ENCODE results near the gene CLDN18. TPM values are rescaled to one million over a fixed set of nuclear protein-coding genes. Genes with fewer than 3 reads are reported as not detected.
A peak's percentile ranks its signal among the peaks of the same experiment; 100 is the strongest.

Gene CLDN18
- not detected for polyA plus RNA-seq

GRCh38 chr3:138009476-138010272, at the start of gene CLDN18:
CLDN18 (plus strand) TSS chr3:138010165; CDS start chr3:138010226, 61 bp downstream.
- Mint-ChIP-seq H3K27me3 (no peaks in the 10 kb centered on the region), H3K4me1 (no peaks in the 10 kb centered on the region), H3K9me3 (no peaks in the 10 kb centered on the region)

GRCh38 chr3:137962251-137962650, 47.7 kb upstream of the CLDN18 start:
- H3K27ac Mint-ChIP-seq = peak overlapping the region in 1 of 3 donors; percentile 69
- no peaks in the 10 kb centered on the region for H3K4me1 Mint-ChIP-seq
- no peak overlapping the region for H3K4me3 Mint-ChIP-seq
- no peaks in the 10 kb centered on the region for H3K36me3 Mint-ChIP-seq
- H3K9me3 Mint-ChIP-seq = no peaks in the 10 kb centered on the region
- H3K27me3 Mint-ChIP-seq = peaks cover 4% of the 10 kb centered on the region

More at GRCh38 chr3:138009476-138010272, at the start of gene CLDN18:
- no peak within 1 kb of the TSS for H3K4me3 Mint-ChIP-seq
- H3K27ac Mint-ChIP-seq = no peak within 1 kb of the TSS
- H3K36me3 Mint-ChIP-seq = peaks cover 1% of the 10 kb centered on the region

DNA sequence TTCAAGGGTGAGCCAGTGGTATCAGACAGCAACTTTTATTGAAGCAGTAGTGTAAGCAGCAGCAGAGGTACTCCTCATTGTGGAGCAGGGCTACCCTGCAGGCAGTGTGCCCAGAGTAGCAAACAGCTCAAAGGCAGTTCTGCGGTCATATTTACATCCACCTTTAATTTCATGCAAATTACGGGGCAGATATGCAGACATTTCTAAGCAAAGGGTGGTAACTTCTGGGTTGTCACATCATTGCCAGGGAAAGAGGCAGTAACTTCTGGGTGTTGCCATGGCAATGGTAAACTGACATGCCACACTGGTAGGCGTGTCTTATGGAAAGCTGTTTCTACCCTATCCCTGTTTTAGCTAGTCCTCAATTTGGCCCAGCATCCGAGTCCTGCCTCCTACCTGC, 46.5 kb upstream of the CLDN18 start:
- Mint-ChIP-seq H3K4me3 (peak overlapping the region in 1 of 4 donors; percentile 14), H3K27me3 (peaks cover 3% of the 10 kb centered on the region), H3K36me3 (no peaks in the 10 kb centered on the region)

GRCh38 chr3:137970914-137971831, 38.8 kb upstream of the CLDN18 start:
- H3K27ac Mint-ChIP-seq = no peak overlapping the region
- H3K4me1 Mint-ChIP-seq = no peaks in the 10 kb centered on the region
- no peaks in the 10 kb centered on the region for H3K36me3 Mint-ChIP-seq
- no peaks in the 10 kb centered on the region for H3K27me3 Mint-ChIP-seq
- peaks cover 0 to 5% (median 2%) of the 10 kb centered on the region in 3 donors for H3K9me3 Mint-ChIP-seq
- H3K4me3 Mint-ChIP-seq = no peak overlapping the region

More for the DNA sequence above, 46.5 kb upstream of the CLDN18 start:
- Mint-ChIP-seq H3K4me1 (no peaks in the 10 kb centered on the region), H3K9me3 (no peaks in the 10 kb centered on the region), H3K27ac (peak overlapping the region in 1 of 3 donors; percentile 36)

GRCh38 chr3:137972396-137972795, 37.6 kb upstream of the CLDN18 start:
- H3K27ac Mint-ChIP-seq = no peak overlapping the region
- H3K36me3 Mint-ChIP-seq = no peaks in the 10 kb centered on the region
- H3K4me3 Mint-ChIP-seq = no peak overlapping the region
- H3K9me3 Mint-ChIP-seq = peaks cover 0 to 5% (median 2%) of the 10 kb centered on the region in 3 donors
- no peaks in the 10 kb centered on the region for H3K4me1 Mint-ChIP-seq
- peaks cover 2% of the 10 kb centered on the region for H3K27me3 Mint-ChIP-seq

- H3K4me3 Mint-ChIP-seq = no peak overlapping the region
- H3K9me3 Mint-ChIP-seq = peaks cover 0 to 2% (median 0%) of the 10 kb centered on the region in 3 donors
Measured at GRCh38 chr3:137978328-137978727, 31.6 kb upstream of the CLDN18 start.

GRCh38 chr3:137987723-137988122, 22.2 kb upstream of the CLDN18 start:
- Mint-ChIP-seq H3K27me3 (no peaks in the 10 kb centered on the region), H3K36me3 (no peaks in the 10 kb centered on the region), H3K4me3 (no peak overlapping the region), H3K4me1 (peaks cover 0 to 1% (median 0%) of the 10 kb centered on the region in 3 donors), H3K27ac (no peak overlapping the region), H3K9me3 (peaks cover 0 to 2% (median 0%) of the 10 kb centered on the region in 3 donors)

More at GRCh38 chr3:137978328-137978727, 31.6 kb upstream of the CLDN18 start:
- Mint-ChIP-seq H3K4me1 (no peaks in the 10 kb centered on the region), H3K27ac (no peak overlapping the region), H3K36me3 (no peaks in the 10 kb centered on the region), H3K27me3 (peaks cover 11% of the 10 kb centered on the region)

- Mint-ChIP-seq H3K27me3 (peaks cover 1% of the 10 kb centered on the region), H3K4me1 (peaks cover 0 to 1% (median 0%) of the 10 kb centered on the region in 3 donors), H3K27ac (no peak overlapping the region), H3K4me3 (no peak overlapping the region), H3K36me3 (no peaks in the 10 kb centered on the region), H3K9me3 (peaks cover 0 to under 1% (median 0%) of the 10 kb centered on the region in 3 donors)
Measured at GRCh38 chr3:137988152-137988551, 21.8 kb upstream of the CLDN18 start.

DNA sequence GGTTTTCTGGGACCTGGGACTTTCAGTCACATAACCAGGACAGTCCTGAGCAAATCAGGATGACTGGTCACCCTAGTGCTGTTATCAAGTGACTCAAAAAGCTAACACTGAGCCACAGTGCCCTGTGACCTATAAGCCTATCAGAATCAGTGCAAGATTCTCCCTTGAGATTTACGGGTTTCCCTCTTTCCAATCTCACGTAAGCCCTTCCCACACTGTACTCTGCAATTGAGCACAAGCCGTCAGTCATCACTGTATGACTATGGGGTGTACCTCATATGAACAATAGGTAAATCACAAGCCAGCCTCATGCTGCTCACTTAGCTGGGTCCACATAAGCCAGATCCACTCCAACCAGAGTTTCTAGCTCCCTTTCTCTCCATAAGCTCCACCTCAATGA, 21.0 kb upstream of the CLDN18 start:
- Mint-ChIP-seq H3K9me3 (no peaks in the 10 kb centered on the region), H3K27me3 (peaks cover 1% of the 10 kb centered on the region), H3K36me3 (peaks cover 1% of the 10 kb centered on the region), H3K4me1 (peaks cover 0 to 1% (median 0%) of the 10 kb centered on the region in 3 donors), H3K27ac (no peak overlapping the region), H3K4me3 (no peak overlapping the region)

GRCh38 chr3:137990427-137990826, 19.5 kb upstream of the CLDN18 start:
- Mint-ChIP-seq H3K27me3 (peaks cover 1% of the 10 kb centered on the region), H3K36me3 (peaks cover 3% of the 10 kb centered on the region), H3K4me3 (no peak overlapping the region), H3K4me1 (peaks cover 0 to 1% (median 0%) of the 10 kb centered on the region in 3 donors), H3K27ac (no peak overlapping the region), H3K9me3 (peaks cover 0 to 9% (median 0%) of the 10 kb centered on the region in 3 donors)

GRCh38 chr3:137992592-137992991, 17.4 kb upstream of the CLDN18 start:
- Mint-ChIP-seq H3K36me3 (peaks cover 3% of the 10 kb centered on the region), H3K9me3 (peaks cover 0 to 9% (median 0%) of the 10 kb centered on the region in 3 donors), H3K27ac (no peak overlapping the region), H3K4me3 (no peak overlapping the region), H3K27me3 (peaks cover 1% of the 10 kb centered on the region), H3K4me1 (peaks cover 0 to 1% (median 0%) of the 10 kb centered on the region in 3 donors)

DNA sequence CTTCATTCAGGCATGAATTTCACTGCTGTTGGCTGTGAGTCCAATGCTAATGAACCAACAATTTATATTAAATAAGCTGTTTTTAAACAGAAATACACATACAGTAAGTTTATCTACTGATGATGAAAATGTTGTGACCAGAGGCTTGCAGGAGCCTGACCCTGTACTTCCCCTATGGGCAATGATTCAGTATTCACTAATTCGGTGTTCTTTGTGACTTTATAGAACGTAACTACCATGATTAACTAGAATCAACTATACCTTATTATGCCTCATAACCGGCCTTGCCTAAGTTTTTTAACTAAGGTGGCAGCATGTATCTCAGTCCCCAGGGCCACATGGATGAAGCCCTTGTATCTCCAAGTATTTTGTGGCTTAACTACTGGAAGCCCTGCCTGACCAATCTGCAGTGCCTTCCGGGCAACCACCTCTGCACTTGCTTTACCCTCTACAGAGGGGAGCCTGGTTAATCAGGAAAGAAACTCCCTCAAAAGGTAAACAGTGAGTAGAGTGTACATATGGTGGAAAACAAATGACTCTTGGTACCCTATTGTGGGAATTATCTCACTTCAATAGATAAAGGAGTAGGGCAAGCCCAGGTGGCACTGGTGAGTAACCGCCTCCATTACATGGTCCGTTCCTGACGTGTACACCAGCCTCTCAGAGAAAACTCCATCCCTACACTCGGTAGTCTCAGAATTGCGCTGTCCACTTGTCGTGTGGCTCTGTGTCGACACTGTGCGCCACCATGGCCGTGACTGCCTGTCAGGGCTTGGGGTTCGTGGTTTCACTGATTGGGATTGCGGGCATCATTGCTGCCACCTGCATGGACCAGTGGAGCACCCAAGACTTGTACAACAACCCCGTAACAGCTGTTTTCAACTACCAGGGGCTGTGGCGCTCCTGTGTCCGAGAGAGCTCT, 11.6 kb upstream of the CLDN18 start:
- Mint-ChIP-seq H3K9me3 (peaks cover 0 to 9% (median 0%) of the 10 kb centered on the region in 3 donors), H3K27me3 (peaks cover 2% of the 10 kb centered on the region), H3K4me1 (no peaks in the 10 kb centered on the region), H3K27ac (no peak overlapping the region), H3K4me3 (peak overlapping the region in 1 of 4 donors; percentile 21), H3K36me3 (peaks cover 3% of the 10 kb centered on the region)

DNA sequence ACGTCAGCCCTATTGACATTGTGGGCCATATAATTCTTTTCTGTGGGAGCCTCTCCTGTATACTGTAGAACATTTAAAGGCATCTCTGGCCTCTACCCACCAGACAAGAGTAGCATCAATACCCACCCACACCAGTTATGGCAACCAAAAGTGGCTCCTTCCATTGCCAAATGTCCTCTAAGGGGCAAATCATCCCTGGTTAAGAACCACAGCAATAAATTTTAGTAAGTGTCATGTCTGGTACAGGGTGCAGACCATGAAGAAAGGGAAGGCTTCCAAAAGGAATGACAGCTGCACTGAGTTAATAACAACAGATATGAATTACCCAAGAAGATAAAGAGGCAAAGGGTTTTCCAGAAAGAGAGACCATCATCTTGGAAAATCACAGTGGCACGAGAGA, 6.9 kb upstream of the CLDN18 start:
- no peak overlapping the region for H3K4me3 Mint-ChIP-seq
- no peaks in the 10 kb centered on the region for H3K36me3 Mint-ChIP-seq
- H3K27me3 Mint-ChIP-seq = no peaks in the 10 kb centered on the region
- no peaks in the 10 kb centered on the region for H3K9me3 Mint-ChIP-seq
- H3K4me1 Mint-ChIP-seq = no peaks in the 10 kb centered on the region
- no peak overlapping the region for H3K27ac Mint-ChIP-seq

DNA sequence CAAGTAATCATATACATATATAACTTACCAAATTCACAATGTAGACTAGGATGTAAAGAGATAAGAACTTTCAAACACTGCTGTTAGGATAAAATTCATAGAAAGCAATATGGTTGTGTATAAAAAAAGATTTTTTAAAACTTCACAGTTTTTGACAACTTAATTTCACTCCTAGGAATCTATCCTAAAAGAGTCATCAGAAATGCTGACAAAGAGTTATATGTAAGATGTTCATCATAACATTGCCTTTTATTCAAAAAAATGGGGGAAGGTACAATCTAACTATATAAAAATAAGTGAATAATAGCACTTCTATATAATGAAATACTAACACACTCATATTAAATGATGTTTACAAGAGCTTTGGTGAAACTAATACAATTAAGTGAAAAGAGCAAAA, 4.3 kb upstream of the CLDN18 start:
- H3K4me3 Mint-ChIP-seq = no peak overlapping the region
- H3K27ac Mint-ChIP-seq = no peak overlapping the region
- H3K27me3 Mint-ChIP-seq = no peaks in the 10 kb centered on the region
- no peaks in the 10 kb centered on the region for H3K36me3 Mint-ChIP-seq
- no peaks in the 10 kb centered on the region for H3K4me1 Mint-ChIP-seq
- no peaks in the 10 kb centered on the region for H3K9me3 Mint-ChIP-seq
